DOHH2 (cell line): Measurements from ENCODE around the gene ODAD4.

Experiments
- CTCF ChIP-seq: fragments of 200-600 bp; sonication (generic); IDR thresholded peaks from one replicate; pipeline ENCODE4 v1.5.1; 2014; ENCODE audit warnings: antibody characterized with exemption, mild to moderate bottlenecking, low read depth, low read length; ENCODE audit not compliant: poor library complexity, severe bottlenecking
- EZH2phosphoT487 ChIP-seq: fragments of 200-600 bp; sonication (generic); IDR thresholded peaks from 2 replicates; pipeline ENCODE4 v1.6.1; 2017; ENCODE audit warnings: borderline replicate concordance, mild to moderate bottlenecking, antibody characterized with exemption, low read length, moderate library complexity, mixed read lengths

- TF ChIP-seq CTCF, result no peak
- TF ChIP-seq EZH2phosphoT487, result no peak
Observed at GRCh38 chr17:41919165-41919817, 11.1 kb upstream of the ODAD4 start.
